Ectodermal cell (in vitro differentiated cells): Measurements from ENCODE around the gene UVRAG.

Source experiments
- H3K27ac ChIP-seq: 2 replicates; pipeline ENCODE4 v1.7.0; 2013; ENCODE audit warnings: mild to moderate bottlenecking, low read depth, low read length; ENCODE audit not compliant: insufficient read depth, poor library complexity, severe bottlenecking
- H3K27me3 ChIP-seq: 2 replicates; pipeline ENCODE4 v1.7.0; 2013; ENCODE audit warnings: mild to moderate bottlenecking, low read length; ENCODE audit not compliant: insufficient read depth, control insufficient read depth, poor library complexity, severe bottlenecking
- H3K36me3 ChIP-seq: one replicate; pipeline ENCODE4 v1.7.0; 2013; ENCODE audit warnings: low read length; ENCODE audit not compliant: control insufficient read depth, insufficient read depth
- H3K4me1 ChIP-seq: one replicate; pipeline ENCODE4 v1.7.0; 2013; ENCODE audit warnings: low read length; ENCODE audit not compliant: control insufficient read depth, insufficient read depth
- H3K4me3 ChIP-seq: 2 replicates; pipeline ENCODE4 v1.7.0; 2013; ENCODE audit warnings: low read depth, low read length, control low read depth; ENCODE audit not compliant: insufficient read depth
- H3K9me3 ChIP-seq: 2 replicates; pipeline ENCODE4 v1.7.0; 2013; ENCODE audit warnings: mild to moderate bottlenecking, low read length, moderate library complexity; ENCODE audit not compliant: control insufficient read depth
- WGBS, 2 experiments: methylation state at CpG; one replicate each; pipeline ENCODE4 v1.1.7; 2013; ENCODE audit warnings: missing lambda C conversion rate in 2 of 2; 5-methylcytosine and 5-hydroxymethylcytosine counted together

Gene UVRAG

DNA sequence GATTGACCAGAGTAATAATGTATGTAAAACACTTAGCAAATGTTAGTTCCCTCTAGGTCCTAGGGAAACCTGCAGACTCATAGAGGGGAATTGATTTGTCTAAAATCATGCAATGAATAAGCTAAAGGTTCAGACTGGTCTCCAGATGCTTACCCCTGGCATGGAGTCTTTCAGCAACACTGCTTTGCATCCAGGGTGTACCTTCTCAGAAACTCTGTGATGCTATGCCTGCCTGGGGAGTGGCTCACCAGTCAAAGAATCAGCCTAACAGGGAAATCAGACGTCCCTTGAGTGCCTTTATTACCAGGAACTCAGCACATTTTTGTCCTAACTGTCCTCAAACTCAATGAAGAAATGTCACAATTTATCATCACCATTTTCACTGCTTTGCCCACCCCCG lies 5.9 kb upstream of the UVRAG start:
- 68 to 75% methylated on average over 2 of the region's 2 CpGs for WGBS, 2 experiments
- no peaks in the 10 kb centered on the region for H3K9me3 ChIP-seq
- H3K27ac ChIP-seq = no peak overlapping the region
- no peaks in the 10 kb centered on the region for H3K27me3 ChIP-seq
- peaks cover 10% of the 10 kb centered on the region for H3K4me1 ChIP-seq
- no peak overlapping the region for H3K4me3 ChIP-seq
- H3K36me3 ChIP-seq = no peaks in the 10 kb centered on the region

GRCh38 chr11:75809991-75810390 lies 5.0 kb upstream of the UVRAG start:
- Histone ChIP-seq H3K27me3 (no peaks in the 10 kb centered on the region), H3K9me3 (no peaks in the 10 kb centered on the region), H3K4me3 (no peak overlapping the region), H3K36me3 (no peaks in the 10 kb centered on the region), H3K27ac (no peak overlapping the region), H3K4me1 (peaks cover 12% of the 10 kb centered on the region)
- 84 to 92% methylated on average over 2 of the region's 2 CpGs for WGBS, 2 experiments

GRCh38 chr11:75810637-75811390 lies 4.2 kb upstream of the UVRAG start:
- Histone ChIP-seq H3K9me3 (no peaks in the 10 kb centered on the region), H3K36me3 (no peaks in the 10 kb centered on the region), H3K27ac (no peak overlapping the region), H3K4me3 (no peak overlapping the region), H3K27me3 (no peaks in the 10 kb centered on the region), H3K4me1 (peaks cover 12% of the 10 kb centered on the region)
- 88 to 90% methylated on average over 8 of the region's 8 CpGs for WGBS, 2 experiments

- WGBS, 2 experiments = 93 to 94% methylated on average over 2 of the region's 2 CpGs
- H3K27ac ChIP-seq = no peak overlapping the region
- H3K9me3 ChIP-seq = no peaks in the 10 kb centered on the region
- H3K4me1 ChIP-seq = peaks cover 14% of the 10 kb centered on the region
- no peaks in the 10 kb centered on the region for H3K27me3 ChIP-seq
- no peaks in the 10 kb centered on the region for H3K36me3 ChIP-seq
- H3K4me3 ChIP-seq = no peak overlapping the region
Measured at GRCh38 chr11:75811485-75811884, 3.5 kb upstream of the UVRAG start.

DNA sequence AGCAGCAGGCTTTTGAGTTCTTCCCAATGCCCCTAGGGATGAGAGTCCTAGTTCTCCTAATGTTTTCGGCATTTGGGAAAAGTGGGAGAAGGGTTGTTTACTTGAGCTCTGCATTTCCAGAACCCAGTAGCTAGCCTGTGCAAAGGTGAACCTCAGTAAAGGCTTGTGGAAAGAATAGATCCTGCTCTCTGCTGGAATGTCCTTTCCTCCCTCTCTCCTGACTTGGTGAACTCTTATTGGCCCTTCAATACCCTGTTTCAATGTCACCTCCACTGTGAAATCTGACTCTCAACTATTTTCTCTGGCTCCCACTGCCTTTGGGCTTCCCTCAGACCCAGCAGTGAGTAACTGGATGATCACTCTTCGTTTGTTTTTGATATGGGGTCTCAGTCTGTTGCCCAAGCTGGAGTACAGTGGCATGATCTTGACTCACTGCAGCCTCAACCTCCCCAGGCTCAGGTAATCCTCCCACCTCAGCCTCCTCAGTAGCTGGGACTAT lies 2.4 kb upstream of the UVRAG start:
- Histone ChIP-seq H3K27ac (no peak overlapping the region), H3K4me1 (peaks cover 21% of the 10 kb centered on the region), H3K4me3 (no peak overlapping the region), H3K36me3 (no peaks in the 10 kb centered on the region), H3K9me3 (no peaks in the 10 kb centered on the region), H3K27me3 (no peaks in the 10 kb centered on the region)
- 71 to 72% methylated on average over 2 of the region's 2 CpGs for WGBS, 2 experiments

GRCh38 chr11:75813124-75813523 lies 1.9 kb upstream of the UVRAG start:
- H3K36me3 ChIP-seq = no peaks in the 10 kb centered on the region
- H3K4me1 ChIP-seq = peaks cover 21% of the 10 kb centered on the region
- no peaks in the 10 kb centered on the region for H3K9me3 ChIP-seq
- H3K27me3 ChIP-seq = no peaks in the 10 kb centered on the region
- no peak overlapping the region for H3K4me3 ChIP-seq
- 91 to 100% methylated on average over 2 of the region's 2 CpGs for WGBS, 2 experiments
- H3K27ac ChIP-seq = no peak overlapping the region

GRCh38 chr11:75813622-75814039 lies 1.4 kb upstream of the UVRAG start:
- H3K36me3 ChIP-seq = no peaks in the 10 kb centered on the region
- peak overlapping the region; percentile 83 for H3K4me3 ChIP-seq
- no peaks in the 10 kb centered on the region for H3K9me3 ChIP-seq
- peaks cover 21% of the 10 kb centered on the region for H3K4me1 ChIP-seq
- H3K27me3 ChIP-seq = no peaks in the 10 kb centered on the region
- no peak overlapping the region for H3K27ac ChIP-seq
- WGBS, 2 experiments = 88 to 93% methylated on average over 1 of the region's 1 CpG

DNA sequence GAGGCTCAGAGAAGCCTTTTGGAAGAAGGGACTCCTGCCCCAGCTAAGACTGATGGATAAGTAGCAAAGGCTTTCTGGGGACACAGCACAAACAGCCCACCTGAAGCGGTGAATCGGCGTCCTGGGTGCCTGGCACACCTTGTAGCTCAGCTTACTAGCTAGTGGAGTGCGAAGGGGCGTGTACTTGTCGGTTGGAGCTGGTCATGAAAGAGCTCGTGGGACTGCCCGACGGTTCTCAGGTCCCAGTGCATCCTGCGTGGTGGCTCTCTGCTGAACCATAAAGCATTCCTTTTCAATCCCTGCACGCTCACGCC lies 690 bp upstream of the UVRAG start:
- Histone ChIP-seq H3K4me1 (peaks cover 21% of the 10 kb centered on the region), H3K36me3 (no peaks in the 10 kb centered on the region), H3K4me3 (peak overlapping the region; percentile 83), H3K27me3 (no peaks in the 10 kb centered on the region), H3K9me3 (no peaks in the 10 kb centered on the region), H3K27ac (no peak overlapping the region)
- WGBS, 2 experiments = 3% methylated on average over 12 of the region's 12 CpGs

GRCh38 chr11:75815345-75816168 lies 547 bp downstream of the UVRAG start:
- H3K9me3 ChIP-seq = no peaks in the 10 kb centered on the region
- peak overlapping the region; percentile 17 for H3K27ac ChIP-seq
- H3K4me3 ChIP-seq = peak overlapping the region; percentile 83
- no peaks in the 10 kb centered on the region for H3K27me3 ChIP-seq
- WGBS, 2 experiments = 0 to 1% methylated on average over 60 of the region's 60 CpGs
- H3K36me3 ChIP-seq = no peaks in the 10 kb centered on the region
- H3K4me1 ChIP-seq = peaks cover 21% of the 10 kb centered on the region

DNA sequence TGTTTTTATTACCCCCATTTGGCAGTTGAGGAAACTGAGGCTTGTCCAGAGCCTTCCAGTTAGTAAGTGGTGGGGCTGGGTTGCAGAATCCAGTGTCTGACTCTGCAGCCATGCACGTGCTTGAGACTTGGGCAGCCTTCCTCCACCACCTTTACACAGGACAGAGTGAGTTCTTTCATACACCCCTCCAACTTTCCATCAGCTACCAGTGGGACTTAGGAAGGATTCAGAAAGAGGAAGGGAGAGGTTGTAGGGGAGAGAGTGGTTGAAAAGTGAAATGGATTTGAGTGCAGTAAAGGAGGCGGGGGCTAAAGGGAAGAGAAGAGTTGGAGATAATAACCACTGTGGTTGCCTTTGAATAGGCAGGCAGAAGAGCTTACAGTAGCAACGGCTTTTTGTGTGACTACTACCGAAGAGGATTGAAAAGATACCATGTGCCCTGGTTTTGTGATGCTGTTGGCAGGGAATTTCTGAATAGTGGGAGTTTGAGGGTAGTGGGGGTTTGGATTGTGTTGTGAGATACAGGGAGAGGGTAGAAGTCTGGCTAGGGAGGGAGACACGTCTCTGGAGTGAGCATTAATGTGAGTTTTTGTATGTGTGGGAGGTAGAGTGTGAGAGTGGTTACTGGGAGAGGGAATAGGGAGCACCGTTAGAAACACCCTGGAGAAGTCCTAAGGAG lies 1.7 kb downstream of the UVRAG start:
- Histone ChIP-seq H3K27me3 (no peaks in the 10 kb centered on the region), H3K4me3 (peak overlapping the region; percentile 83), H3K9me3 (no peaks in the 10 kb centered on the region), H3K4me1 (peaks cover 21% of the 10 kb centered on the region), H3K36me3 (no peaks in the 10 kb centered on the region), H3K27ac (no peak overlapping the region)
- WGBS, 2 experiments = 40 to 45% methylated on average over 6 of the region's 6 CpGs
